ENCODE measurements around the gene CATSPERE.

CATSPERE gene, protein sequence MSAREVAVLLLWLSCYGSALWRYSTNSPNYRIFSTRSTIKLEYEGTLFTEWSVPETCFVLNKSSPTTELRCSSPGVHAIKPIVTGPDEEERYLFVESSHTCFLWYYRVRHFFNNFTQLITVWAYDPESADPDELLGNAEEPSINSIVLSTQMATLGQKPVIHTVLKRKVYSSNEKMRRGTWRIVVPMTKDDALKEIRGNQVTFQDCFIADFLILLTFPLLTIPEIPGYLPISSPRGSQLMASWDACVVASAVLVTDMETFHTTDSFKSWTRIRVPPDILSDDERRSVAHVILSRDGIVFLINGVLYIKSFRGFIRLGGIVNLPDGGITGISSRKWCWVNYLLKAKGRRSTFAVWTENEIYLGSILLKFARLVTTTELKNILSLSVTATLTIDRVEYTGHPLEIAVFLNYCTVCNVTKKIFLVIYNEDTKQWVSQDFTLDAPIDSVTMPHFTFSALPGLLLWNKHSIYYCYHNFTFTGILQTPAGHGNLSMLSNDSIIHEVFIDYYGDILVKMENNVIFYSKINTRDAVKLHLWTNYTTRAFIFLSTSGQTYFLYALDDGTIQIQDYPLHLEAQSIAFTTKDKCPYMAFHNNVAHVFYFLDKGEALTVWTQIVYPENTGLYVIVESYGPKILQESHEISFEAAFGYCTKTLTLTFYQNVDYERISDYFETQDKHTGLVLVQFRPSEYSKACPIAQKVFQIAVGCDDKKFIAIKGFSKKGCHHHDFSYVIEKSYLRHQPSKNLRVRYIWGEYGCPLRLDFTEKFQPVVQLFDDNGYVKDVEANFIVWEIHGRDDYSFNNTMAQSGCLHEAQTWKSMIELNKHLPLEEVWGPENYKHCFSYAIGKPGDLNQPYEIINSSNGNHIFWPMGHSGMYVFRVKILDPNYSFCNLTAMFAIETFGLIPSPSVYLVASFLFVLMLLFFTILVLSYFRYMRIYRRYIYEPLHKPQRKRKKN

DNA sequence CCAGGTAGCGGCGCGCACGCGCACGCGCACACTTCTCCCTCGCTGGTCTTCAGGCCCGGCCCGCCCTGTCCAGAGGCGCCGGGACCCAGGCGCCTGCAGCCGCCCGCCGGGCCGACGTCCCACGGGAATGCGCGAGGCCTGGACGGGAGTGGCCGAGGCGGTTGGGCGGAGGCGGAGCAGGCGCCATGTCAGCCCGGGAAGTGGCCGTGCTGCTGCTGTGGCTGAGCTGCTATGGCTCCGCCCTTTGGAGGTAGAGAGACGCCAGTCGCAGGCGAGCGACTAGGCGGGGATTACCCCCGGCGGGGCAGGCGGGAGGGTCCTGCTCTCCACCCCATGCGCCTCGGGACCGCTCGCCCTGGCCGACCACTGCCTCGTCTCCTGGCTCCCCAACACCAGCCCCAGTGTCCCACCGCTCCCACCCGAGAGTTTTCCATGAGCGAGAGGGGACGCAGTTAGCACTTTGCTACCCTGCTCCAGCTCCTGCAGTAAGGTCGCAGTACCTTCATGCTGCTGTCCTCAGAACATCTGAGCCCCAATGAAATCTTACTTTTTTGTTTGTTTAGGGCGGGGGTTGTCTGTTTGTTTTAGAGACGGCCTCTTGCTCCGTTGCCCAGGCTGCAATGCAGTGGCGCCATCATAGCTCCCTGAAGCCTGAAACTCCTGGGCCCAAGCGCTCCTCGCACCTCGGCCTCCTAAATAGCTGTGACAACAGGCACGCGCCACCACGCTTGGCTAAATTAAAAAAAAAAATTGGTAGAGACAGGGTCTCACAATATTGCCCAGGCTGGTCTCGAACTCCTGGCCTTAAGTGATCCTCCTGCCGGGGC, at the start of gene CATSPERE:
CATSPERE (plus strand) TSS at position 29 of the 827 bp plus-strand sequence; CDS start at position 186, 157 bp downstream.
- peak; percentile 92 for DNase-seq

GRCh38 chr1:244412176-244412575, 48.9 kb upstream of the CATSPERE start:
- no peak for DNase-seq

DNA sequence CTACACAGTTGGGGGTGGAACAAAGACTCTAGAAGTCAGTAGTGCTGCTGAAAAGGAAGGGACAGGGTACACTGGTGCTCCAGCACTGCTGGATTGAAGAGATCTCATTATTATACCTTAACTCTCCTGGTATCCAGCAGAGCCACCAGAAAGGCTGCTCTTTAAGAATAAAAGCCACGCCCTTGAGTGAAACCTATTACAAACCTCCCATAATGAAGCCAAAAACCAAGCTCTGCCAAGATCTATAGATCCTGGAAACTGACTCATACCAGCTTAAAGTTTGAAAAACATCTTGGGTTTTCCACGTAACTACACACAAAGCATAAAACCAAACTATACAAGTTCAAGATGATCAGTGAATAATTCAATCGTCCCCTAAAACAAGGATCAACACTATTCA, 47.3 kb upstream of the CATSPERE start:
- DNase-seq: no peak

DNA sequence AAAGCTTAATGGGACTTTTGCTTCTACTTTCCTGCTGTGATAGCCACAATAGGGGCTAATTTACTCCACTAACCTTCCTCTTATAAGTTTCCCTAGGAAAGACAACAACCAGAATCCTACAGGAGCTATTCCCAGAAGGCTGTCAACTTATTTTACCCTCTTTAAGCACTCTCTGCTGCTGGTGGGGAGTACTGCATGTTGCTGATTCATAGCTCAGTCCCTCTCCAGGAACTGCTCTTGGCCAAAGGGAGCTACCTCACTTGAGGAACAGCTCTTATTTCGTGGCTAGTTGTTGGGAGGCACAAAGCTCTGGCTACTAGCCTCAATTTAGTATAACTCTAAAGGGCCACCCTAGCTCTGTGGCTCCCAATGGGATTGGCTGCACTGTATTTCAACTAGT, 46.5 kb upstream of the CATSPERE start:
- no peak for DNase-seq

GRCh38 chr1:244419024-244419423, 42.0 kb upstream of the CATSPERE start:
- DNase-seq: no peak

DNA sequence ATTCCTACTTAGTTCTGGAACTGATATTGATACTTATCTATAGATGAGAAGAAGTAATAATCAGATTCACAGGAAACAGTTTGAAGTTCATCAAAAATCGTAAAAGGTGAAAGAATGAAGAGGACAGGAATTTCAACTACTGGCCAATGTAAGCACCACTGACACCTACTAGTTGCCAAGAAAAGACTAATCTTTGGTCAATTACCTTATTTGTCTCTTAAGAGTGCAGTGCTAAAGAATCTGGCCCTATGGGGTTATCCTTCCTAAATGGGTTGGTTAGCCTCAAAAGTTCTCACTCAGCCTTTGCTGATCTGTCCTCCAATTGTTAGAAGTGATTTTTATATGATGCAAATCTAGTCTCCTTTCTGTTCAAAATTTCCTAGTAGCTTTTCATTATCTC, 38.9 kb upstream of the CATSPERE start:
- DNase-seq: no peak

- no peak for DNase-seq
These were observed 36.3 kb upstream of the CATSPERE start for GRCh38 chr1:244424649-244425334.

DNA sequence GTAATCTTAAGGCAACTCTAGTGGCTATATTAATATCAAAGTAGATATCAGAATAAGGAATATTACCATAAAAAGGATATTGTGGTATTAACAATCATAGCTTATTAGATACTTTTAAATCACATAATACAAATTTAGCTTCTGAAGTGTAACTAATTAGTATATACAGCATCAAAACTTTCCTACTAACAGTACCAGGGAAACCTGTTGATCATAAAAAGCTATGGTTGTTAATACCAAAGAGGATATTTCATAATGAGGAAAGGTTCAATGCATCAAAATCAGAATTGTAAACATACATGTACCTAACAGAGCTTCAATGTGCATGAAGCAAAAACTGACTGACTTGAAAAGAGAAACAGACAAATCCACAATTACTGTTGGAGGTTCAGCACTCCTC, 33.4 kb upstream of the CATSPERE start:
- DNase-seq: no peak

GRCh38 chr1:244429818-244430217, 31.3 kb upstream of the CATSPERE start:
- no peak for DNase-seq

- DNase-seq: no peak
These were observed 29.9 kb upstream of the CATSPERE start for GRCh38 chr1:244431166-244431565.

GRCh38 chr1:244435562-244436205, 25.4 kb upstream of the CATSPERE start:
- no peak for DNase-seq

DNA sequence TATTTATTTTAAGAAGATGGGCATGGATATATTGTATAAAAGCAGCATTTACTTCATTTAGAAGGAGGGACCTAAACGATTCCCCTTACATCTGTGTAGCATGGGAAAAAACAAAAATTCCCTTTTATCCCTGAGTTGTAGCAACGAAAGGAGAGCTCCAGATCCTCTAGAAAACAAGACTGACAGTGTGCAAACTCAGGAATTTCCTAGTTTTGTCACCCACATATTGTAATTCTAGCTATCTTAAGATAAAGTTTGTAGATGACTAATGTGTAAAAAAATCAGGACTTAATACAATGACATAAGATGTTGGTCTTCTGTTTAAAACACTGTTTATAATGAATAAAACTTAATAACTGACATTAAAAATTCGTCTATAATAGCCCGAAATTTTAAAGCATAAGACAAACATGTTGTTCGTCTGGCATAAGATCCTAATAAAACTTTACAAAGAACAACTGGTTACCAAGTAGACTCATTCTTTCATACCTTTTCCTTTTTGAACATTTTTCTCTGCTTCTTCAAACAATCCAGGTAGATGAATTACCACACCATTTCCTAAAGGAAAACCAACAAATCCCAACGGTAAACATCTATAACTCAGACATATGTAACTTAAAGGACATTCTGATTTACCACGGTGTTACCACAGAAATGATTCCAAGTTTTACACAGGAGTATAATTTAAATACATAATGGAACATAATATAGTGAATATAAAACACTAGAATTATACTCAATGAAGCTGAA, 24.6 kb upstream of the CATSPERE start:
- no peak for DNase-seq

- no peak for DNase-seq
These were observed 24.0 kb upstream of the CATSPERE start for GRCh38 chr1:244437086-244437468.

GRCh38 chr1:244439391-244440032, 21.6 kb upstream of the CATSPERE start:
- no peak for DNase-seq

GRCh38 chr1:244442850-244443249, 18.2 kb upstream of the CATSPERE start:
- no peak for DNase-seq

GRCh38 chr1:244444854-244445253, 16.2 kb upstream of the CATSPERE start:
- no peak for DNase-seq

DNA sequence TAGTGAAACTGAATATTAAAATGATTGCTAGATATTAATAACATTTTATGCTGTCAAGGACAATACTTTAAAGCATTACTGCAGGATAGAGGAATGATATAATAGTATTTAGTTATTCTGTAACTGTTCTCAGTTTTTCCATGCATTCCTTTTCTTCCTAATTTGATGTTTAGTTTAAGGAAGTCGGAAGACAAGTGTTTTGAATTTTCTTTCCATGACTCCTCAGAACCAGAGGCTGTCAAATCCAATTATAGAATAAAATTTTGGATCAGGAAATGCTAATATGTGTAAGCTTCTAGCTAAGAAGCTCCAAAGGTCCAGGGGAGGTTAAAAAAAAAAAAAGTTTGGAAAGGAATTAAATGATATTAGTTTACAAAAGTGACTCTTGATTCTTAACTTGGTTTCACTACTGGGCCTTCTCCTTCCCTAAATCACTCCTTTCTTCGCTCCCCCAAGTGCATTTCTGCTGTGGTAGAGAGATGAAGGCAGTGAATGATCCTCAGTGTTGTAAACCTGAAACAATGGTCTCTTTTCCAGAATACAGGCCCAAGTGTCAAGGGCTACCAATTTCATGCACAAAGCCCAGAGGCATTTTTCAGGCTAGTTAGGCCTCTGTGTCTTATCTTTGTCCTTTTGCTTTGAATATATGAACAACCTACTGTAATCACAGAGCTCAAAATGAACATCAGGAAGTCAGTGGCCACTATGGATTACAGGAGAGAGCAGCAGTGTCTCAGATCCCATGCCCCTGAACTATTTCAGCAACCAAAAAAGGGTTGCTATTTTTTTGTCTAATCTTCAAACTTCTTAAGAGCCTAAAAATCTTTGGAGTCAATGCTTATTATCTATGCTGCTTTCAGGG, 15.5 kb upstream of the CATSPERE start:
- no peak for DNase-seq

DNA sequence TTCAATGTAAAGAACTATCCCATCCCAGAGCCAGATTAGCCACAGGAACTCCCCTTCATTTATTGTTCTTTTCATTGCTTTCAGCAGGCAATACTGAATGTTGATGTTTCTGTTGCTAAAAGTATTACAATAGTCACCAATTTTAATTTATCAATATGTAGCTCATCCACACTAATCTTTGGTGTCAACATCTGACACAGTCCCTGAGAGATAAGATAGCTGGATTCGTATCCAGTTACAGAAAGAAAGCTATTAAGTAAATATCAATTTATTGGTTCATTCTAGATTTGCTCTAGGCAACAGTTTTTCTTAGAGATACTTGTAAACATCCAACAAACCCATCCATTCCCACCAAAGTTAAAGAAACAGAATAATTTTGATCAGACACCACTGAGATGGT, 14.0 kb upstream of the CATSPERE start:
- no peak for DNase-seq

DNA sequence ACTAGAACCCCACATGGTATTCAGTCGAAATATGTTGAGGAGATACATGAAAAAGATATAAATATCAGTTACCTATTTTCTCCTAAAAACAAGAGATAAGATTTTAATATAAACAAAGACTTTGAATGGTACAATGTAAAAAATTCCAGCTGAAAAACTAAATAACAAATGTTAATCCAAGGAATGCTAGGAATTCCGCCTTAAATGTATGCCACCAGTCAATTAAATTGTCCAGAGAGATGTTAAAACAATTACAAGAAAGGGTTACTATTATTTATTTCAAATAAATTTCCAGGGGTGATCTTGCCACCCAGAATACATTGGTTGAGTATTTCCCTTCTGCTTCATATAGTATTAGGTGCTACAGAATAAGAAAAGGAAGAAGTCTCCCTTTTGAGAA, 13.5 kb upstream of the CATSPERE start:
- DNase-seq: no peak

All from activated effector memory CD4-positive, alpha-beta T cell treated with anti-CD3 and anti-CD28 coated beads, Interleukin-2, amount 50 U/mL, for 16 hours (primary cell).